ENCODE measurements around the gene FAM204A.

The FAM204A gene

GRCh38 chr10:118282670-118283069 lies 59.5 kb downstream of the FAM204A start:
- DNase-seq, result no peak

GRCh38 chr10:118278649-118279048 lies 63.5 kb downstream of the FAM204A start:
- no peak for DNase-seq

DNA sequence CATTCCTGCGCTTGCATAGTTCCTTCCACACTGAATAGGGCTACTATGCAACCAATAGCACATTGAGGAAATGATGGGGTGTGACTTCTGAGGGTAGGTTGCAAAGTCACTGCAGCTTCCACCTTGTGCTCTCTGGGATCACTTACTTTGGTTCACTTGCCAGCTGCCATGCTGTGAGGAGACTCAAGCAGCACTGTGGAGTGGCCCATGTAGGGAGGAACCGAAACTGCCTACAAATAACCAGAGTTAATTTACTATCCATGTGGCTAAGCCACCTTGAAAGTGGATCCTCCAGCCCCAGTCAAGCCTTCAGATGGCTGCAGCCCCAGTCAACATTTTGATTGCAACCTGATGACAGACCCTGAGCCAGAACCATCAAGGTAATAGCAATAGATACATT lies 64.3 kb downstream of the FAM204A start:
- DNase-seq, result no peak

DNA sequence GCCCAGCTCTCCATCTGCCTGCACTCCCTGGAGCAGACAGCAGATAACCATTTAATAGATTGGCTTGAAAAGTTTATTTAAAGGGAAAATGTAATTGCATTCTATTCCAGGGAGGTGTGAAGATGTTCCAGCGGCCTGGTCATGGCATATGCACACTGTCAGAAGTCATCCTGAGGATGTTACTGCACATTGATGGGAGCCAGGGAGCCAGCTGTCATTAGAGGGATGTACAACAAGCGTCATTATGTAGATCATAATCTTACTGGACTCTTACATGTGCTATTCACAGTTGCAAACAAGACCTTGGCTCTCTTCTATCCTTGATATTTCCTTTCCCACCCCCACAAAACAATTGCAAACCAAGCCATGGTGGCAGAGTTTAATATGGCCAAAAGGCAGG lies 65.4 kb downstream of the FAM204A start:
- DNase-seq, result no peak

GRCh38 chr10:118276204-118276603 lies 65.9 kb downstream of the FAM204A start:
- no peak for DNase-seq

GRCh38 chr10:118273662-118274061 lies 68.5 kb downstream of the FAM204A start:
- DNase-seq, result no peak

DNA sequence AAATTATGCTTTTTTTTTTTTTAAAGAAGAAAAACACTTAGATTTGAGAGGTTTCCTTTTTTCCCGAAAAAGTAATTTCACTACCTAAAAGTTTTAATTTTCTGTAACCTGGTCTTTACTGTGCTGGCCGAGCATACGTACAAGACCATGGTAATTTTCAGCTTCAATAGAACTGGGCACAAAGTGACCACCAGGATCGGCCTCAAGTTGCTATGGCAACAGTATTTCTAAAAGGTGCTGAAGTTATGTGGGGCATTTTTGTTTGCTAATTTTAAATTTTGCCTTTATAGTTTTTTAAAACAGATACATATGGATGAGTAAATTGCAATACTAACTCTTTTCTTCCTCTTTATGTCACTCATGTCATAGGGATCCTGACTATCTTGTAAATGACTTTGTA lies 69.4 kb downstream of the FAM204A start:
- no peak for DNase-seq

DNA sequence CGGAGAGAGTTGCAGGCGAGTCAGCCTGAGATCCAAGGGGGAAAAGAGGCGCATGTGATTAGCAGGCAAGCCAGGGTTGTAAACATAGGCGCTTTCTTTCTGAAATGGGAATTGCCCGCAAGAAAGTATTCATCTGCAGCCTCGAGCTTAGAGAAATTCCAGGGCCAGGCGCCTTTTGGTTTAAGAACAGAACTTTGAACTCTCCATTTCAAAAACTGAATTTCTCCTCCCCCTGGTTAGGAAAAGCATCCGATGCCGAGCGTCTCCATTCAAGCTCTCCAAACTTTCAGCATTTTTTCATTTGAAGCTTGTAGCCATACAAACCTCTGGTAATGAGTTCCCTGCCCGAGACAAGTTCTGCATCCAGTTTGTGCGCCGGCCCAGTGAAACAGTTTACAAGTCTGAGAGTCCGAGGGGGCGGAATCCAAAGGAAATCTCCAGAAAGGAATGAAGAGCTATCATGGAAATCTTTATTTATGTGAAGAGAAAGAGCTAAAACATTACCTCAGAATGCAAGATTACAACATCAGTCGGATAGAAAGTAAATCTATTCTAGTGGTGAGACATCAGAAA lies 69.9 kb downstream of the FAM204A start:
- DNase-seq, result peak in 37 of 58 donors; percentile 7 to 86 (median 35)

- peak in 1 of 58 donors; percentile 52 for DNase-seq
Observed at GRCh38 chr10:118271671-118272070, 70.5 kb downstream of the FAM204A start.

DNA sequence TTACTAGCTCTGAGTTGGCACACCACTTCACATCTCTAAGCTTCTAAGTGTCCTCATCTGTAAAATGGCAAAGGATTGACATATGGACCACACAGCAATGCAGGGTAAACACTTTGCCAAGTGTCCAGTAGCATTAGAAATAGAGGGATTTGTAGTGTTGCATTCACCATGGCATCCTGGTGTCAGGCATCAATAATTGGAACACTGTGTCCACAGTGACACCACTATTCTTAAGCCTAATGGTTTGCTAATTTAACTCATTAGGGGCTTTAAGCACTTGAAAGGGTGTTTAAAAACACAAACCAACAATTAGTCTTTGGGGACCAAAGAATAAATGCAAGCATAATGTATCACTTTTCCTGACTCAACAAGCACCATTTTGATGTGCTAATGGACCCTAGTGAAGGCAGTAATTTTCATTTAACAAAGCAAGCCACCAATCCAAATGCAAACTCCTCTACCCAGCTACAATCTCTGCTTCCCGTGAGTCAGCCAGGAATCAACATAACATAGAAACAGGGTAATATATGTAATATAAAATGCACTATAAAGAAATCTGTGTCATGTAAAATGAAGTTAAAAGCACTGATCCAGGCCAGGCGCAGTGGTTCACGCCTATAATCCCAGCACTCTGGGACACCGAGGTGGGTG lies 75.9 kb downstream of the FAM204A start:
- no peak for DNase-seq

DNA sequence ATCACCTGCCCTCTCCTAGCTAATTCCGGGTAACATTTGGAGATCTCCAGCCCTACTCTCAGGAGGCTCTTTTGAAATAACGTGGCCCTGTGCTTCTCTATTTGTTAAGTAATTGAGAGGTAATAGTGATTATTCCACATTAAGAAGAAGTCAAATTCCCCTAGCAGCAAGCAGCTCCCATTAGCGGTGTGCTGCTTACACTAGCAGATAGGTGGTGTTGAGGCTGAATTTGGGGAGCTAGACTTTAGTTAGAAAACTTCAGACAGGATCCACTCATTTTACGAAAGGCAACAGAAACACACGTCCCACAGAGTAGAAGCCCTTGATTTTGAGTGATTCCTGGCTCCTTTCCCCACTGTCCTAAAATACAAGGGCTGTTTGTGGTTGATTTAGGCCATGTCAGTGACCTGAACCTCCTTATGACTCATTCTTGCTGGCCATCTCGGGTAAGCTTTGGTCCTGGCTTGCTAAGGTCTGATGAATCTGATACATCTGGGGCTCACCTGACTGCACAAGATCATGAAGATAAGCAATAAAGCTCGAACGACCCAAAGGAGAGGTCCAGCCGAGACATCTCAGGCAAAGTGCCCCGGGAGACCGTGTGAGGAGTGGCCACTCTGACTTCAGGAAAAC lies 77.2 kb downstream of the FAM204A start:
- no peak for DNase-seq

DNA sequence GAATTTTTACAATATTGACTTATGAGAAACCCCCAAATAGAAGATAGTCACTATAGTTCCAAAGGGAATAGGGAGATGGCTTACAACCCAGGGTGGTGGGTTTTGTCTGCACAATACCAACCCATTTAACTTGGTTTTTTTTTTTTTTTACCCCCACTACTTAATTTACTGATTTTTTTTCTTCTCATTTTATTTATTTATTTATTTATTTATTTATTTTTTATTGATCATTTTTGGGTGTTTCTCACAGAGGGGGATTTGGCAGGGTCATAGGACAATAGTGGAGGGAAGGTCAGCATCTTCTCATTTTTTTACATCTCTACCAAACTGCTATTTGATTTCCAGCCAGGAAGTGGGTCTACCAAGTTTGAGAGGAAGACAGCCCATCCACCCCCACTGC lies 77.9 kb downstream of the FAM204A start:
- no peak for DNase-seq

DNA sequence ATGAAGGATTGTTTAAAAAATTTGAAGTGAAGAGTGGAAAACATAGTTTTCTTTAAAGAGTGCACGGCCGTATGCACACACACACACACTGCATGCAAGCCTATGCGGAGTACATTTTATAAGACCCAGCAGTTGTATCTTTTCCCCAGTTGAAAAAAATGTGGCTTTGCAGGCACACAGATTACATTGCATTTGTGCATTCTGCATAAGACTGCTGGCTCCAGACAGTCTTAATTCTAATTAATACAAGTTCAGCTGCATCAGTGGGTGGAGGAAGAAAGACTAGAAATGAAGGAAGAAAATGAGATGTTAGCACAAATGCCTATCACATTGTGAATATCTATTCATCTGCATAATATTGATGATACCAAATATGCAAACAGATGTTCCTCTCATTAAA lies 79.6 kb downstream of the FAM204A start:
- no peak for DNase-seq

DNA sequence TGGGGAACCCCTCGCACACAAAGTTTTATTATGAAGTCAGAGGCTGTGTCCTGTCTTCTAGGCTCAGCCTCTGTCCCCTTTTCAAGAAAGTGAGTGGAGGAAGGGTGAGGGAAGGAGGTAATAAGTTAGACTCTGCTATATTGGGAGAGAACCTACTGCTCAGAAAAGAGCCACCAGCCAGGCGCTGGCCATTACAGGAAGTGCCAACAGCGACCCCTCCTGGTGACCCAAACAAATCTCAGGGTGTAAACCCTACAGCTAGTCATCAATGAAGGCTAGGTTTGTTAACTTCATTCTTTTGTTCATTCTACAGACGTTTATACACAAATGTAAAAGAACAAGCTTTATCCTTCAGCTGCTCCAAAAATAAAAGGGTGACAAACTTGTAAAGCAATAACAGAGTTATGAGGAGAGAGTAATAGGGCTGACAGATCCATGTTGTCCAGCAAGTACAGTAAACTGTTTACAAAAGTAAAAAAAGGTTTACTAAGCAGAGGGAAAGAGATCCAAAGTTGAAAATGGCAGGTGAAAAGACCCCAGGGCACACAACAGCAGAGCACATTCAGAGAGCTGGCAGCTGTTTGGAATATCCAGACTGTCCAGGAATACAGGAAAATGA lies 82.7 kb downstream of the FAM204A start:
- DNase-seq, result peak in 14 of 58 donors; percentile 1 to 16 (median 4)

DNA sequence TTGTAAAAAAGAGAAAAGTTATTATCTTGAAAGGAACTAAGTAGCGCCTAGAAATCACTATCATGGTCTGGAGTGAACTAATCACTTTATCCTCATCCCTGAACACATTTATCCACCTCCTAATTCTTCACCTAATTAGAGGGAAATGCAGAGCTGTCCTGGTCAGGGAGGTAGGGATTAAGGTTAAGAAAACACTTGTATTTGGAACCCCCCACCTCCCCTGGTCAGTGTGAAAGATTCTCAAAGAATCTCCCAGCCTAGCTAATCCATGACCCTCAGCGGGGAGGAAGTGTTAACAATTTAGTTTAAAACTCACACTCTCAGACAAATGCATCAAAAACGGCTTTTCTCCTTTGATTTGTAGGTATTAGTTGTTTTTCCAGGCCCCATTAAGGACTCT lies 83.8 kb downstream of the FAM204A start:
- no peak for DNase-seq

GRCh38 chr10:118256825-118257570 lies 85.1 kb downstream of the FAM204A start:
- no peak for DNase-seq

DNA sequence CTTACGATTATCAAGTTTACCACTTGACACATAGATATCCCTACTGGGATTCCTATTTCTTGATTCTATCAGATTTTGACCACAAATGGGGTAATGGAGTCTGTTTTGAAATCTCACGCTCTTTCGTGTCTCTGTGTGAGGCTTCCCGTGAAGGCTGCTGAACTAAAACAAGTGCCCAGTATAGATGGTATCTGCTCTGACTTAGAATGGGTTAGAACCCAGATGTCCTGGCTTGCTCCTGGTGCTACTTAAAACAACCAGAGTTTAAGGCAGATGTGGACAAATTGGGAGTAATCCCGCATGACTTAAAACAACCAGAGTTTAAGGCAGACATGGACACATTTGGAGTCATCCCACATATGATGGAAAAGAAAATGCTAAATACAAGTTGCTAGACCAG lies 85.9 kb downstream of the FAM204A start:
- DNase-seq, result no peak

GRCh38 chr10:118255355-118255754 lies 86.8 kb downstream of the FAM204A start:
- DNase-seq, result no peak

DNA sequence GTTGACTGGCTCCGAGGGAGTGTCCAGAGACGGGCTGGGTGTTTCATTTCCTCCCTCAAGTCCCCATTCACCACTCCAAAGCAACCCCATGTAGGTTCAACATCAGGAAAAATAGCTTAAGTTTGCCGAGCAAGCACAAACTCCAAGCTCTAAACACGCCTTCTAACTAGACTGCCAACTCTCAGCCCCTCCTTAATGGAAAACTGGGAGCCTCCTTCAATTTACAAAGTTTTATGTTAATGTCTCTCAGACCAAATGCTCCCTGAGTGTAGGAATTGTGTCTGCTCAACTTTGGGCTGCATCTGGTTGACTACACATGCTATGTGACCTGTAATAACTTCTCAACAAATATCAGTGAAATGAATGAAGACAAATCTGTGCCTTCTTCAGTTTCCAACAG lies 87.5 kb downstream of the FAM204A start:
- no peak for DNase-seq

- DNase-seq, result no peak
Observed at GRCh38 chr10:118253397-118253796, 88.7 kb downstream of the FAM204A start.

DNA sequence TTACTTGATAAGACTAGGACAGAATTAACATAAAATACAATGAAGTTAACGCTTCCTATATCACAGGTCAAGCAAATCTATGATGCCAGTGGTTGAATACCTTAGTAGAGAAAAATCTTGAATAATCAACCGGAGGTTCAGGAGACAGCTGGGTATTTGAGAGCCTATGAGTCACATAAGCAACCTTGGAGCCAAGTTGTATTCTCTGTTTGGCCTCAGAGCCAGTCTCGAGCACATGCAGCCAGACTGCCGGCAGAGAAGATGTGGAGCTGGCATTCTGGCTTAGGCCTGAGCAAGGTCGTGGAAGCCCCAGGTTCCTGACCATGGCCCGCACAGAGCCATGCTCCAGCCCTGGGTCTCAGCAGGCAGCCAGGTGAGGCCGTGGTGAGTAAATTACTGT lies 90.3 kb downstream of the FAM204A start:
- DNase-seq, result no peak

GRCh38 chr10:118249714-118250113 lies 92.4 kb downstream of the FAM204A start:
- no peak for DNase-seq

Measured in anterior cingulate cortex (tissue), 58 donors.